Heart left ventricle (tissue), 13 donors: ENCODE data around the gene SIM1.

Experiments used
- POLR2A ChIP-seq, 2 donors: fragments of 450-650 bp; IDR thresholded peaks; one replicate each; pipeline ENCODE4 v1.6.1; 2017; ENCODE audit warnings: antibody characterized with exemption in 2 of 2, mild to moderate bottlenecking in 2 of 2, moderate library complexity in 2 of 2
- TF ChIP-seq, protein P1 (sequence below), 12 donors: fragments of 200-600 bp; sonication (generic) in 4 of 12; IDR thresholded peaks; one replicate each; pipeline versions ENCODE4 v1.5.0 to v1.8.0; 2018 to 2022; ENCODE audit warnings: antibody characterized with exemption in 12 of 12, mild to moderate bottlenecking in 5 of 12
- donor health status: ischemic (EF 13 %, LVEDD 7.1; RV severe dilation, severe dysfunction).
- donor health status: DM: no; HTN: yes; CAD: no.
- donor health status: DM: no; HTN: no; CAD: no.
- donor health status: ischemic (EF 25% LVEDD 6.9; RV normal size, moderate dysfunction).
- donor health status: ischemic (EF 25% LVEDD 5.7; RV mildly dilated, moderate dysfunction).
- donor health status: ischemic (EF 35%, LVEDD 5.7; RV mildly dilated, moderate dysfunction).
- donor health status: nonischemic (EF 11% LVEDD 7.7; RV severe dilation, severe dysfunction).
- donor health status: DM: yes; HTN: yes; CAD: no.
- donor health status: PGD.
- donor health status: ischemic (EF 29% LVEDD 5.4; RV normal size, mild dysfunction).
- donor health status: nonischemic (EF 23%, LVEDD 6.1; RV moderate dilation, normal function).

DNA sequence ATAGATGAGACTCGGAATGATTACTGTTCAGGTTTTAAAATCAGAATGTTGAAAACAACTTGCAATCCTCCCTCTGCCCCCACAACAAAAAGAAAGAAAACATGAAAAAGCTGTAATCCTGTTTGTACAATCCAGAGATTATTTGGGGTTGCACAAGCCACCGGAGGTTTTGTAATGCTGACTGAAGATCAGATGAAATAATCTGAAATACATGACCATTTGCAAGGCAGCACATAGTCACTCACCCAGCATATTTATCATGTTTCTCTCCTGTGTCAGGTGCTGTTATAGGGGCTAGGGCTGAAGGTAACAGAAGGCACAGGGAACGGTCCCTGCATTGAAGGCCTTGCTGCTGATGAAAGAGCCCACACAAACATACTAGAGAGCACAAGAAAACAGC lies 85.3 kb downstream of the SIM1 start:
- TF ChIP-seq POLR2A (IDR thresholded peaks at IDR 0.05): no peak
- TF ChIP-seq, protein P1, sequence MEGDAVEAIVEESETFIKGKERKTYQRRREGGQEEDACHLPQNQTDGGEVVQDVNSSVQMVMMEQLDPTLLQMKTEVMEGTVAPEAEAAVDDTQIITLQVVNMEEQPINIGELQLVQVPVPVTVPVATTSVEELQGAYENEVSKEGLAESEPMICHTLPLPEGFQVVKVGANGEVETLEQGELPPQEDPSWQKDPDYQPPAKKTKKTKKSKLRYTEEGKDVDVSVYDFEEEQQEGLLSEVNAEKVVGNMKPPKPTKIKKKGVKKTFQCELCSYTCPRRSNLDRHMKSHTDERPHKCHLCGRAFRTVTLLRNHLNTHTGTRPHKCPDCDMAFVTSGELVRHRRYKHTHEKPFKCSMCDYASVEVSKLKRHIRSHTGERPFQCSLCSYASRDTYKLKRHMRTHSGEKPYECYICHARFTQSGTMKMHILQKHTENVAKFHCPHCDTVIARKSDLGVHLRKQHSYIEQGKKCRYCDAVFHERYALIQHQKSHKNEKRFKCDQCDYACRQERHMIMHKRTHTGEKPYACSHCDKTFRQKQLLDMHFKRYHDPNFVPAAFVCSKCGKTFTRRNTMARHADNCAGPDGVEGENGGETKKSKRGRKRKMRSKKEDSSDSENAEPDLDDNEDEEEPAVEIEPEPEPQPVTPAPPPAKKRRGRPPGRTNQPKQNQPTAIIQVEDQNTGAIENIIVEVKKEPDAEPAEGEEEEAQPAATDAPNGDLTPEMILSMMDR (IDR thresholded peaks at IDR 0.05): no peak
